ENCODE measurements around the gene FGF22. TPM values are rescaled to one million over a fixed set of nuclear protein-coding genes. Genes with fewer than 3 reads are reported as not detected.
A peak's percentile ranks its signal among the peaks of the same experiment; 100 is the strongest.

The FGF22 gene
- total and polyA plus RNA-seq, 2 of the 13 experiments (the other 11 are each of a cell fraction or from before 2014, with no cell fraction given), result 0.24 TPM; not detected in 1

DNA sequence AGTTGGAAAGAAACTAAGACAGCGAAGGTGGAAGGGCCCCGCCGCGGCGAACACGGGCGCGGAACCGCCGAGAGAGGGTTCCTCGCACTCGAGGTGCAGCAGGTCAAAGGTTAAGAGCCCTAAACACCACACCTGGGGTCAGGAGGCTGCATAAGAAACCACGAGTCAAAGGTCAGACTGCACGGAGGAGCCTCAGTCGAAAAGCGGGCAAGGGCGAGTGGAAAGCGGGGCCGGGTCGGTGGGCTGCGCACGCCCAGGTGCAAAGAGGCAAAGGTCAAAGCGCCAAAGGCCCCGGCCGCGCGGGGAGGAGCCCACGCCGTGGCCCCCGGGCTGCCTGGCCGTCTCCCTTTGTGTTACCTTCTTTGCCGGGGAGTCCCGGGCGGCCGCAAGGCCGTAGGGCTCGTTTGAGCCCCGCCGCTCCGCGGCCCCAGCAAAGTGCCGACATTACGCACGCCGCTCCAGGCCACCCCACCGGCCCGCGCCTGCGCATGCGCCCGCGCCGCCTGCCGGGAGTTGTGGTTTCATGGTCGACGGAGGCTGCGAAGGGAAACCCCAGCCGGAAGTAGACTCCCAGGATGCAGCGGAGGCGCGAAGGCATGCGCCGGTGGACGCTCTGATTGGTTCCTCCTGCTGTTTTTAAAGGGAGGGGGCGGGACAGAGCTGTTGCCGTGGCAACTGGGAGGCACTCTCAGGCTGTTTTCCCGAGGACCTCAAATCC lies 6.5 kb upstream of the FGF22 start, which contains the start of gene POLRMT (continued):
- TF ChIP-seq, protein P1, sequence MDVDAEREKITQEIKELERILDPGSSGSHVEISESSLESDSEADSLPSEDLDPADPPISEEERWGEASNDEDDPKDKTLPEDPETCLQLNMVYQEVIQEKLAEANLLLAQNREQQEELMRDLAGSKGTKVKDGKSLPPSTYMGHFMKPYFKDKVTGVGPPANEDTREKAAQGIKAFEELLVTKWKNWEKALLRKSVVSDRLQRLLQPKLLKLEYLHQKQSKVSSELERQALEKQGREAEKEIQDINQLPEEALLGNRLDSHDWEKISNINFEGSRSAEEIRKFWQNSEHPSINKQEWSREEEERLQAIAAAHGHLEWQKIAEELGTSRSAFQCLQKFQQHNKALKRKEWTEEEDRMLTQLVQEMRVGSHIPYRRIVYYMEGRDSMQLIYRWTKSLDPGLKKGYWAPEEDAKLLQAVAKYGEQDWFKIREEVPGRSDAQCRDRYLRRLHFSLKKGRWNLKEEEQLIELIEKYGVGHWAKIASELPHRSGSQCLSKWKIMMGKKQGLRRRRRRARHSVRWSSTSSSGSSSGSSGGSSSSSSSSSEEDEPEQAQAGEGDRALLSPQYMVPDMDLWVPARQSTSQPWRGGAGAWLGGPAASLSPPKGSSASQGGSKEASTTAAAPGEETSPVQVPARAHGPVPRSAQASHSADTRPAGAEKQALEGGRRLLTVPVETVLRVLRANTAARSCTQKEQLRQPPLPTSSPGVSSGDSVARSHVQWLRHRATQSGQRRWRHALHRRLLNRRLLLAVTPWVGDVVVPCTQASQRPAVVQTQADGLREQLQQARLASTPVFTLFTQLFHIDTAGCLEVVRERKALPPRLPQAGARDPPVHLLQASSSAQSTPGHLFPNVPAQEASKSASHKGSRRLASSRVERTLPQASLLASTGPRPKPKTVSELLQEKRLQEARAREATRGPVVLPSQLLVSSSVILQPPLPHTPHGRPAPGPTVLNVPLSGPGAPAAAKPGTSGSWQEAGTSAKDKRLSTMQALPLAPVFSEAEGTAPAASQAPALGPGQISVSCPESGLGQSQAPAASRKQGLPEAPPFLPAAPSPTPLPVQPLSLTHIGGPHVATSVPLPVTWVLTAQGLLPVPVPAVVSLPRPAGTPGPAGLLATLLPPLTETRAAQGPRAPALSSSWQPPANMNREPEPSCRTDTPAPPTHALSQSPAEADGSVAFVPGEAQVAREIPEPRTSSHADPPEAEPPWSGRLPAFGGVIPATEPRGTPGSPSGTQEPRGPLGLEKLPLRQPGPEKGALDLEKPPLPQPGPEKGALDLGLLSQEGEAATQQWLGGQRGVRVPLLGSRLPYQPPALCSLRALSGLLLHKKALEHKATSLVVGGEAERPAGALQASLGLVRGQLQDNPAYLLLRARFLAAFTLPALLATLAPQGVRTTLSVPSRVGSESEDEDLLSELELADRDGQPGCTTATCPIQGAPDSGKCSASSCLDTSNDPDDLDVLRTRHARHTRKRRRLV (CRISPR knock-in tag; IDR thresholded peaks at IDR 0.05), result no peak
- no peak for TF ChIP-seq HOXA9 (CRISPR knock-in tag; IDR thresholded peaks at IDR 0.05; ENCODE audit: borderline replicate concordance)
- TF ChIP-seq, protein P2, sequence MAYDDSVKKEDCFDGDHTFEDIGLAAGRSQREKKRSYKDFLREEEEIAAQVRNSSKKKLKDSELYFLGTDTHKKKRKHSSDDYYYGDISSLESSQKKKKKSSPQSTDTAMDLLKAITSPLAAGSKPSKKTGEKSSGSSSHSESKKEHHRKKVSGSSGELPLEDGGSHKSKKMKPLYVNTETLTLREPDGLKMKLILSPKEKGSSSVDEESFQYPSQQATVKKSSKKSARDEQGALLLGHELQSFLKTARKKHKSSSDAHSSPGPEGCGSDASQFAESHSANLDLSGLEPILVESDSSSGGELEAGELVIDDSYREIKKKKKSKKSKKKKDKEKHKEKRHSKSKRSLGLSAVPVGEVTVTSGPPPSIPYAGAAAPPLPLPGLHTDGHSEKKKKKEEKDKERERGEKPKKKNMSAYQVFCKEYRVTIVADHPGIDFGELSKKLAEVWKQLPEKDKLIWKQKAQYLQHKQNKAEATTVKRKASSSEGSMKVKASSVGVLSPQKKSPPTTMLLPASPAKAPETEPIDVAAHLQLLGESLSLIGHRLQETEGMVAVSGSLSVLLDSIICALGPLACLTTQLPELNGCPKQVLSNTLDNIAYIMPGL (CRISPR knock-in tag; IDR thresholded peaks at IDR 0.05; ENCODE audit: borderline replicate concordance in 1 of 2, low read depth in 1 of 2), result peak in 1 of 2 experiments; percentile 48; a peak in 2 of 4 replicates
- no peak for TF ChIP-seq PAF1 (CRISPR knock-in tag; IDR thresholded peaks at IDR 0.05)
- peak; percentile 55; the same call in 1 of the 2 replicates for TF ChIP-seq FOXC1 (CRISPR knock-in tag; IDR thresholded peaks at IDR 0.05; ENCODE audit: borderline replicate concordance)
- peak; percentile 51; the same call in 1 of the 2 replicates for TF ChIP-seq ZNF749 (CRISPR knock-in tag; IDR thresholded peaks at IDR 0.05; ENCODE audit: borderline replicate concordance)
- TF ChIP-seq, protein P3, sequence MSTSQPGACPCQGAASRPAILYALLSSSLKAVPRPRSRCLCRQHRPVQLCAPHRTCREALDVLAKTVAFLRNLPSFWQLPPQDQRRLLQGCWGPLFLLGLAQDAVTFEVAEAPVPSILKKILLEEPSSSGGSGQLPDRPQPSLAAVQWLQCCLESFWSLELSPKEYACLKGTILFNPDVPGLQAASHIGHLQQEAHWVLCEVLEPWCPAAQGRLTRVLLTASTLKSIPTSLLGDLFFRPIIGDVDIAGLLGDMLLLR (CRISPR knock-in tag; IDR thresholded peaks at IDR 0.05), result 0 out of 2 replicates have a peak, but pooled peaks have one; percentile 2
- TF ChIP-seq JDP2 (CRISPR knock-in tag; IDR thresholded peaks at IDR 0.05; ENCODE audit: borderline replicate concordance), result no peak
- TF ChIP-seq KDM3A (CRISPR knock-in tag; IDR thresholded peaks at IDR 0.05; ENCODE audit: low read depth), result peak; percentile 40; the same call in 1 of the 2 replicates
- TF ChIP-seq MTF1 (CRISPR knock-in tag; IDR thresholded peaks at IDR 0.05), result peak; percentile 72; the same call in 1 of the 2 replicates
- TF ChIP-seq ZNF441 (CRISPR knock-in tag; IDR thresholded peaks at IDR 0.05; ENCODE audit: borderline replicate concordance), result no peak; the same call in 1 of the 2 replicates
- TF ChIP-seq, protein P4, sequence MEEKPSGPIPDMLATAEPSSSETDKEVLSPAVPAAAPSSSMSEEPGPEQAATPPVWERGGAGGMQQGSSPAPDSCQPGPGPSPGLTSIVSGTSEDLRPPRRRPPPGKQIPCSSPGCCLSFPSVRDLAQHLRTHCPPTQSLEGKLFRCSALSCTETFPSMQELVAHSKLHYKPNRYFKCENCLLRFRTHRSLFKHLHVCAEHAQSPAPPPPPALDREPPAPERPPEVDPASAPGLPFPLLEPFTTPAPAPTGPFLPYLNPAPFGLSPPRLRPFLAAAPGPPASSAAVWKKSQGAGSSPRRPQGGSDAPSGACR (CRISPR knock-in tag; IDR thresholded peaks at IDR 0.05), result peak; percentile 14; the same call in 1 of the 2 replicates
- TF ChIP-seq, protein P5, sequence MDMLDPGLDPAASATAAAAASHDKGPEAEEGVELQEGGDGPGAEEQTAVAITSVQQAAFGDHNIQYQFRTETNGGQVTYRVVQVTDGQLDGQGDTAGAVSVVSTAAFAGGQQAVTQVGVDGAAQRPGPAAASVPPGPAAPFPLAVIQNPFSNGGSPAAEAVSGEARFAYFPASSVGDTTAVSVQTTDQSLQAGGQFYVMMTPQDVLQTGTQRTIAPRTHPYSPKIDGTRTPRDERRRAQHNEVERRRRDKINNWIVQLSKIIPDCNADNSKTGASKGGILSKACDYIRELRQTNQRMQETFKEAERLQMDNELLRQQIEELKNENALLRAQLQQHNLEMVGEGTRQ (IDR thresholded peaks at IDR 0.05; ENCODE audit: low read depth, low read length), result no peak
- TF ChIP-seq, protein P5 (CRISPR knock-in tag; IDR thresholded peaks at IDR 0.05; ENCODE audit: borderline replicate concordance), result no peak
- TF ChIP-seq ZNF619 (CRISPR knock-in tag; IDR thresholded peaks at IDR 0.05), result 0 out of 2 replicates have a peak, but pooled peaks have one; percentile 48
- TF ChIP-seq, protein P6, sequence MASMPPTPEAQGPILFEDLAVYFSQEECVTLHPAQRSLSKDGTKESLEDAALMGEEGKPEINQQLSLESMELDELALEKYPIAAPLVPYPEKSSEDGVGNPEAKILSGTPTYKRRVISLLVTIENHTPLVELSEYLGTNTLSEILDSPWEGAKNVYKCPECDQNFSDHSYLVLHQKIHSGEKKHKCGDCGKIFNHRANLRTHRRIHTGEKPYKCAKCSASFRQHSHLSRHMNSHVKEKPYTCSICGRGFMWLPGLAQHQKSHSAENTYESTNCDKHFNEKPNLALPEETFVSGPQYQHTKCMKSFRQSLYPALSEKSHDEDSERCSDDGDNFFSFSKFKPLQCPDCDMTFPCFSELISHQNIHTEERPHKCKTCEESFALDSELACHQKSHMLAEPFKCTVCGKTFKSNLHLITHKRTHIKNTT (CRISPR knock-in tag; IDR thresholded peaks at IDR 0.05), result no peak
